ENCODE measurements around the gene APCDD1. TPM values are rescaled to one million over a fixed set of nuclear protein-coding genes. Genes with fewer than 3 reads are reported as not detected.

Gene APCDD1
- total RNA-seq, 4 donors from 2014 or later, result 47.6 to 191 (median 118) TPM

- TF ChIP-seq, protein P1, sequence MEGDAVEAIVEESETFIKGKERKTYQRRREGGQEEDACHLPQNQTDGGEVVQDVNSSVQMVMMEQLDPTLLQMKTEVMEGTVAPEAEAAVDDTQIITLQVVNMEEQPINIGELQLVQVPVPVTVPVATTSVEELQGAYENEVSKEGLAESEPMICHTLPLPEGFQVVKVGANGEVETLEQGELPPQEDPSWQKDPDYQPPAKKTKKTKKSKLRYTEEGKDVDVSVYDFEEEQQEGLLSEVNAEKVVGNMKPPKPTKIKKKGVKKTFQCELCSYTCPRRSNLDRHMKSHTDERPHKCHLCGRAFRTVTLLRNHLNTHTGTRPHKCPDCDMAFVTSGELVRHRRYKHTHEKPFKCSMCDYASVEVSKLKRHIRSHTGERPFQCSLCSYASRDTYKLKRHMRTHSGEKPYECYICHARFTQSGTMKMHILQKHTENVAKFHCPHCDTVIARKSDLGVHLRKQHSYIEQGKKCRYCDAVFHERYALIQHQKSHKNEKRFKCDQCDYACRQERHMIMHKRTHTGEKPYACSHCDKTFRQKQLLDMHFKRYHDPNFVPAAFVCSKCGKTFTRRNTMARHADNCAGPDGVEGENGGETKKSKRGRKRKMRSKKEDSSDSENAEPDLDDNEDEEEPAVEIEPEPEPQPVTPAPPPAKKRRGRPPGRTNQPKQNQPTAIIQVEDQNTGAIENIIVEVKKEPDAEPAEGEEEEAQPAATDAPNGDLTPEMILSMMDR (IDR thresholded peaks at IDR 0.05; ENCODE audit: low read depth), result no peak
Measured at GRCh38 chr18:10432781-10433180, 21.7 kb upstream of the APCDD1 start.

- TF ChIP-seq, protein P1 (IDR thresholded peaks at IDR 0.05; ENCODE audit: low read depth), result no peak
Measured at GRCh38 chr18:10436160-10436559, 18.3 kb upstream of the APCDD1 start.

GRCh38 chr18:10437837-10438236 is 16.6 kb upstream of the APCDD1 start:
- TF ChIP-seq, protein P1 (IDR thresholded peaks at IDR 0.05; ENCODE audit: low read depth), result no peak

DNA sequence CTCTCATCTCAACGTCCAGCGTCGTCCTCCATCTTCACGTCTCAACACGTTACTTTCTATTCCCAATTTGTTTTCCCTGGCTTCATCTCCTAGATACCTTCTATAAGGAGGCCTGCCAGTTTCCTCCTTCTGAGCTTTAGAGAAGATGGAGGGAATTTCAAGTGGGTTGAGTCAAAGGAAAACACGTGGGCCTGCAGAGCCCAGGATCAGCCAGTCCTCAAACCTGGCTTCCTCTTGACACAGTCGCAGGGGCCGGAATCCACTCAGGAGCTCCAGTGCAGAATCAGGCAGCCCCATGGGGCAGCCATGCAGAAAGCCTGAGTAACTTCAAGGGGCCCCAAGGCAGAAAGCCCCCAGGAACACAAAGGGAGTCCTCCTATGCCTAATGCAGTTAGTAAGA is 14.5 kb upstream of the APCDD1 start:
- TF ChIP-seq, protein P1 (IDR thresholded peaks at IDR 0.05; ENCODE audit: low read depth), result no peak

DNA sequence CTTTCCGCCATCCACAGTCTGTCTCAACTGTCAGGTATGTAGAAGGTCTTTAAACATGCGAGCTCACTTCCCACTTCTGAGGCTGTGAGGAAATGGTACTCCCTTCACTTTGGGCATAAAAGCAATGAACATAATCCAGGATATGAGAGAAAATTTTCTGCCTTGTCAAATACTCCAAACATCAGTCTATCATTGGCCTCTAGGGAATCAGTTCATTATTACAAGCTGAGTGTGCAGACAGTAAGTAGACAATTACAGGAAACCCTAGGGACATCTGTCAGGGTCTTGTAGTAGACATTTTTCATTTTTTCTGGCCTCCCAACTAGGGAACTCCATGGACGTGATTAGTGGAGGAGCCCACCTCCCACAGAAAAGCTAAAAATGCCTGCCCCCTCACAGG is 13.6 kb upstream of the APCDD1 start:
- TF ChIP-seq, protein P1 (IDR thresholded peaks at IDR 0.05; ENCODE audit: low read depth), result no peak

DNA sequence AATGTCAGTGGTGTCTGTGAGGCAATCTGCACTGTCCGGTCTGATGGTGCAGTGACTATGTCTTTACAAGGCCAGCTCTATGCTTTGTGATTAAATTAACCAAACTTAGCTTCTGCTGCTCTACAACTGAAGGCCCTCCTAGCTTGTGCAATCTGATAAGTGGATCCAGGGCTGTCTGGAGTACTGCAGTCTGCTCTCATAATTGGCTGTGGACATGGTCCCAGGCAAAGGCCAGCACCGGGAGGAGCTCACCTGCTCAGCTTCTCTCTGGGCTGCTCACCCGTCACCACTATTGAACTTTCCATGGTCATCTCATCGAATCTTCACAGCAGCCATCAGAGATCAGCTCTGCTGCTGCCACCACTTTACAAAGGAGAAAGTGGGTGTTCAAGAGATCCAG is 13.0 kb upstream of the APCDD1 start:
- TF ChIP-seq, protein P1 (IDR thresholded peaks at IDR 0.05; ENCODE audit: low read depth), result no peak

GRCh38 chr18:10442551-10442971 is 11.9 kb upstream of the APCDD1 start:
- TF ChIP-seq, protein P1 (IDR thresholded peaks at IDR 0.05; ENCODE audit: low read depth), result no peak
